ENCODE measurements around the gene GPR153. TPM values are rescaled to one million over a fixed set of nuclear protein-coding genes. Genes with fewer than 3 reads are reported as not detected.

The GPR153 gene
- total and polyA plus RNA-seq, 2 donors from 2014 or later: 1.1 to 8.6 TPM

- Histone ChIP-seq H3K4me3 (ENCODE audit: low read length in 3 of 3) (no peak overlapping the region), H3K9ac (ENCODE audit: low read length in 3 of 3) (no peak overlapping the region), H3K36me3 (ENCODE audit: control insufficient read depth in 2 of 3, insufficient read depth in 3 of 3, low read length in 3 of 3) (peaks cover 0 to 2% (median 0%) of the 10 kb centered on the region in 3 donors), H3K9me3 (ENCODE audit: control insufficient read depth in 2 of 3, insufficient read depth in 1 of 3, low read length in 3 of 3) (no peaks in the 10 kb centered on the region), H3K27ac (ENCODE audit: low read depth in 2 of 2, low read length in 2 of 2) (no peak overlapping the region), H3K4me1 (ENCODE audit: control insufficient read depth in 2 of 3, insufficient read depth in 2 of 3, low read depth in 1 of 3, low read length in 3 of 3) (peaks cover 0 to 3% (median 0%) of the 10 kb centered on the region in 3 donors), H3K27me3 (ENCODE audit: control insufficient read depth, insufficient read depth, low read length) (no peaks in the 10 kb centered on the region)
- TF ChIP-seq CTCF (IDR thresholded peaks at IDR 0.05; ENCODE audit: borderline replicate concordance, extremely low read depth, insufficient read depth): no peak
- peak in 3 of 5 donors; percentile 60 to 88 (median 84) for DNase-seq
- FAIRE-seq: no peak
- intact Hi-C loops (cut with DNase I): no loop called here
Observed at GRCh38 chr1:6212193-6212959, 48.5 kb downstream of the GPR153 start.

- Histone ChIP-seq H3K9ac (ENCODE audit: low read length in 3 of 3) (no peak overlapping the region), H3K9me3 (ENCODE audit: control insufficient read depth in 2 of 3, insufficient read depth in 1 of 3, low read length in 3 of 3) (no peaks in the 10 kb centered on the region), H3K27ac (ENCODE audit: low read depth in 2 of 2, low read length in 2 of 2) (no peak overlapping the region), H3K4me1 (ENCODE audit: control insufficient read depth in 2 of 3, insufficient read depth in 2 of 3, low read depth in 1 of 3, low read length in 3 of 3) (peaks cover 0 to 3% (median 0%) of the 10 kb centered on the region in 3 donors), H3K27me3 (ENCODE audit: control insufficient read depth, insufficient read depth, low read length) (no peaks in the 10 kb centered on the region), H3K4me3 (ENCODE audit: low read length in 3 of 3) (no peak overlapping the region), H3K36me3 (ENCODE audit: control insufficient read depth in 2 of 3, insufficient read depth in 3 of 3, low read length in 3 of 3) (peaks cover 0 to 2% (median 0%) of the 10 kb centered on the region in 3 donors)
- intact Hi-C loops (cut with DNase I): no loop called here
- TF ChIP-seq CTCF (IDR thresholded peaks at IDR 0.05; ENCODE audit: borderline replicate concordance, extremely low read depth, insufficient read depth): no peak
- DNase-seq: no peak
- FAIRE-seq: no peak
Observed at GRCh38 chr1:6211731-6212130, 49.2 kb downstream of the GPR153 start.

- DNase-seq (peak in 2 of 5 donors; percentile 59 to 68), FAIRE-seq (no peak)
- Histone ChIP-seq H3K4me3 (ENCODE audit: low read length in 3 of 3) (no peak overlapping the region), H3K36me3 (ENCODE audit: control insufficient read depth in 2 of 3, insufficient read depth in 3 of 3, low read length in 3 of 3) (no peaks in the 10 kb centered on the region), H3K9ac (ENCODE audit: low read length in 3 of 3) (no peak overlapping the region), H3K4me1 (ENCODE audit: control insufficient read depth in 2 of 3, insufficient read depth in 2 of 3, low read depth in 1 of 3, low read length in 3 of 3) (peaks cover 0 to 3% (median 0%) of the 10 kb centered on the region in 3 donors), H3K9me3 (ENCODE audit: control insufficient read depth in 2 of 3, insufficient read depth in 1 of 3, low read length in 3 of 3) (no peaks in the 10 kb centered on the region), H3K27ac (ENCODE audit: low read depth in 2 of 2, low read length in 2 of 2) (no peak overlapping the region), H3K27me3 (ENCODE audit: control insufficient read depth, insufficient read depth, low read length) (no peaks in the 10 kb centered on the region)
- intact Hi-C loops (cut with DNase I): no loop called here
- no peak for TF ChIP-seq CTCF (IDR thresholded peaks at IDR 0.05; ENCODE audit: borderline replicate concordance, extremely low read depth, insufficient read depth)
Observed at GRCh38 chr1:6210591-6211355, 50.1 kb downstream of the GPR153 start.
